Activated CD4-positive, alpha-beta T cell treated with anti-CD3 and anti-CD28 coated beads, Interleukin-2, Interleukin-4, amounts not matched to agents 100 ng/mL and 50 ng/mL, durations not matched to agents 16 hours and 8 hours (primary cell): Measurements from ENCODE around the gene LHX2.
"Not testable (repeated sequence)": the region's sequence is repeated elsewhere in the genome, so short reads cannot be mapped to it uniquely, and the experiment has no call there.

Experiments used
- DNase-seq: peaks from one replicate; pipeline ENCODE4 v3.0.0-alpha.2; 2020; ENCODE audit warnings: low spot score

LHX2 gene, protein sequence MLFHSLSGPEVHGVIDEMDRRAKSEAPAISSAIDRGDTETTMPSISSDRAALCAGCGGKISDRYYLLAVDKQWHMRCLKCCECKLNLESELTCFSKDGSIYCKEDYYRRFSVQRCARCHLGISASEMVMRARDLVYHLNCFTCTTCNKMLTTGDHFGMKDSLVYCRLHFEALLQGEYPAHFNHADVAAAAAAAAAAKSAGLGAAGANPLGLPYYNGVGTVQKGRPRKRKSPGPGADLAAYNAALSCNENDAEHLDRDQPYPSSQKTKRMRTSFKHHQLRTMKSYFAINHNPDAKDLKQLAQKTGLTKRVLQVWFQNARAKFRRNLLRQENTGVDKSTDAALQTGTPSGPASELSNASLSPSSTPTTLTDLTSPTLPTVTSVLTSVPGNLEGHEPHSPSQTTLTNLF

DNA sequence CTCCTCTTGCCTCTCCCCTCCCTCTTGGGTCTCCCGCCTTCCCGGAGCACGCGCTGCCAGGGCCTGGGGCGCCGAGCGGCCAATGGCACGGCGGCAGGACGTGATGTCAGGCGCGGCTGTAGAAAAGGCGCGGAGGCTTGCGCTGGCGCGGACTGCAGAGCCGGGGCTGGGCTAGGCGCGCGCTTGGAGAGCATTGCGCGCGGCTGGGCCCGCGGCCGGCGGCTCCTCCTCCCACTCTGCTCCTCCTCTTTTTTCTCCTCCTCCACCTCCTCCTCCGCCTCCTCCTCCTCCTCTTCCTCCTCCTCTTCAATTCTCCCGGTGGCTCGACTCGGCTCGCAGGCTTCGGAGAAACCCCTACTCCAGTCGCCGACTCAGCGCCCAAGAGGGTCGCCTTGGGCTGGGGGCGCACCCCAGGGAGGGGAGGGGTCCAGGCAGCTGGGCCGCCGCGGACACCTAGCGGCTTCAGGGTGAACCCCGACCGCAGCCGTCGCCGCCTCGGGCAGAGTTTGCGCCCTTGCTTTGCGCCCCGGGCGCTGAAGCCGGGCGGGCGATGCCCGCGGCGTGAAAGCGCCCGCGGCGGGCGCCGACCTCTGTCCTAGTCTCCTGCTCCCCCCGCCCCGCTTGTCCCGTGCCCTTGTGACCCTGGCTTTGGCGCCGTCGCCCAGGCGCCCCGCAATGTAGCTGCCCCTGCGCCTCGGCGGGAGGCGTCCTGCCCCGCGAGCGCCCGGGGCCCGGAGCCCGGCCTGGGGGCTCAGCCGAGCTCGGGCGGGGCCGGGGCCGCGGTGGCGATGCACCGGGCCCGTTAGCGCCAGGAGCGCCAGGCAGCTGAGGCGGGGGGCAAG is at the start of gene LHX2:
Gene LHX2, plus strand, starts transcription at position 309 of the 842 bp plus-strand sequence. CDS start 581 bp downstream, outside the sequence.
- DNase-seq = peak; percentile 63

DNA sequence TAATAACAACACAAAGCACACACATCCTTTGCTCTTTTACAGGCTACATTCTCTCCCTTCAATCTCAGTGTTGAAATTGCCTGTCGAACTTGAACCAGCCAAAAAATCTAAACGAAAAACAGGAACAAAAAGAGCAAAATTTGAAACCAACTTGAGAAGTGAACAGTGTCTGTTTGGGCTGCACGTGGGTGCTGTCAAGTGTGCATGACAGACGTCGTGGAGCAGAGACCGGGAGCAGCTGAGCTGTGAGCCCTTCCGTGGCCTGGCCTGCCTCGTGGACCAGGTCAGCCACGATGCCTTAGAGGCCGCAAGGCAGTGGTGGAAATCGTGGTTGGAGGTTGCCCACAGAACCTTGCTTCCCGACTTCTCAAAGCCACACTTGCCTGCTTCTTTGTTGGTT is 46.8 kb upstream of the LHX2 start:
- no peak for DNase-seq

DNA sequence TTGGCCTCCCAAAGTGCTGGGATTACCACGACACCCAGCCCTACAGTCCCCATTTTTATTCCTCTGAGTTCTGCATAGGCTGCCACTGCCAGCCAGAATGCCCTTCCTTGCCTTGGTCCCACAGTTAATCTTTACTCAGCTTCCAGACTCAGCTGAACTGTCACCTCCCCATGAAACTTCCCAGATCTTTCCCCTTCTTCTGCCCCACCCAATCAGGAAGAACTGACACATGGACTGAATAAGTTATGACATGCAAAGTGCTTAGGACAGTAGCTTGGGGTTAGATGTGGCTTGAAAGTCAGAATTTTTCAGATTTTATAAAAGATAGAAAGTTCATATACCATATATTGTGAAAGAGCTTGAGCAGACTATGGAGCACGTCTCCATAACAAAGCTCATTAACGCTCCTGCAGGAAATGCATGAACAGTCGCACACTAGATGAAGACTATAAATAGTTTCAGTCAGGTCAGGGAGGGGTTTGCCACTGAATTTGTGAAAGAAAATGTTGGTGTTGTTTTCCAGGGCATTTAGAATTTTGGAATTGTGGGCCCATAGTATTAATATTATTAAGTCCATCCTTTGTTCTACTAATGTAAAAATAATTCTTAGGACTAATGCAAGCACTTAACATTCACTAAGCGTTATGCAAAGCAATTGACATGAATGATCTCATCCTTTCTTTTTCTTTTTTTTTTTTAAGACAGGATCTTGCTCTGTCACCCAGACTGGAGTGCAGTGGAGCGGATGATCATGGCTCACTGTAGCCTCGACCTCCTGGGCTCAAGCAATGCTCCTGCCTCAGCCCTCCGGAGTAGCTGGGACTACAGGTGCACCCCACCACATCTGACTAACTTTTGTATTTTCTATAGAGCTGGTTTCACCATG is 45.5 kb upstream of the LHX2 start:
- no peak for DNase-seq

DNA sequence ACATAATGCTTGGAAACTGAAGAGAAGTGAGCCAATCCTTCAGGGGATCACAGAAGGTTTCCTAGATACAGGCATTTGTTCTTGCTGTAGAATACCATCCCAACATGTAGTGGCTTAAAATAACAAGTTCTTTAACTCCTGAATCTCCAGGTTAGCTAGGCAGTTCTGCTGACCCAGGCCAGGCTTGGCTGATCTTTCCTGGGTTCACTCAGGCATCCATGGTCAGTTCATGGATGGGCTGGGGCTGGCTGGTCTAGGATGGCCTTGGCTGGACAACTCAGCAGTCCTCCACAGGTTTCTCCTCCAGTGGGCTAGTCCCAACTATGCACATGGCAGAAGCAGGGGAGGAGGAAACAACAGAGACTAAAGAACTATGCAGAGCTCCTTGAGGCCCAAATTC is 44.2 kb upstream of the LHX2 start:
- no peak for DNase-seq

DNA sequence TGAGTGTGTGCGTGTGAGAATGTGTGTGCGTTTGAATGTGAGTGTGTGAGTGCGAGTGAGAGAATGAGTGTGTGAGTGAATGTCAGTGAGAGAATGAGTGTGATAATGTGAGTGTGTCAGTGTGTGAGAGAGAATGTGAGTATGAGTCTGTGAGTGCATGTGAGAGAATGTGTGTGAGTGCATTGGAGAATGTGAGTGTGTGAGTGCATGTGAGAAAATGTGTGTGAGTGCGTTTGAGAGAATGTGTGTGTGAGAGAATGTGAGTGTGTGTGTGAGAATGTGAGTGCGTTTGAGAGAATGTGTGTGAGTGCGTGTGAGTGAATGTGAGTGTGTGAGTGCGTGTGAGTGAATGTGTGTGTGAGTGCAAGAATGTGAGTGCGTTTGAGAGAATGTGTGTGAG is 39.0 kb upstream of the LHX2 start:
- DNase-seq = no peak

DNA sequence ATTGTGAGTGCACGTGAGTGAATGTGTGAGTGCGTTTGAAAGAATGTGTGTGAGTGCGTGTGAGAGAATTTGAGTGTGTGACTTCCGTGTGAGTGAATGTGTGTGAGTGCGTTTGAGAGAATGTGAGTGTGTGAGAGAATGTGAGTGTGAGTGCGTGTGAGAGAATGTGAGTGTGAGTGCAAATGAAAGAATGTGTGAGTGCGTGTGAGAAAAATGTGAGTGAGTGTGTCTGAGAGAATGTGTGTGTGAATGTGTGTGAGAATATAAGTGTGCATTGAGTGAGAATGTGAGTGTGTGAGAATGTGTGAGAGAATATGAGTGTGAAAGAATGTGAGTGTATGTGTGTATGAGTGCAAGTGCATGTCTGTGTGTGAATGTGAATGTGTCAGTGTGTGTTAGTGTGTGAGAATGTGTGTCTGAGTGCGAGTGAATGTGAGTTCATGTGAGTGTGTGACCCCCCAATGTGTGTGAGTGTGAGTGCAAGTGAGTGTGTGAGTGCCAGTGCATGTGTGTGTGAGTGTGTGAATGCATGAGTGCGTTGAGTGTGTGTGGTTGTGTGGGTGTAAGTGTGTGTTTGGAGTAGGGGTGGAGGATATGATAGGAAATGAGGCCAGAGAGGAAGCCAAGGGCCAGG is 37.9 kb upstream of the LHX2 start:
- DNase-seq = no peak

DNA sequence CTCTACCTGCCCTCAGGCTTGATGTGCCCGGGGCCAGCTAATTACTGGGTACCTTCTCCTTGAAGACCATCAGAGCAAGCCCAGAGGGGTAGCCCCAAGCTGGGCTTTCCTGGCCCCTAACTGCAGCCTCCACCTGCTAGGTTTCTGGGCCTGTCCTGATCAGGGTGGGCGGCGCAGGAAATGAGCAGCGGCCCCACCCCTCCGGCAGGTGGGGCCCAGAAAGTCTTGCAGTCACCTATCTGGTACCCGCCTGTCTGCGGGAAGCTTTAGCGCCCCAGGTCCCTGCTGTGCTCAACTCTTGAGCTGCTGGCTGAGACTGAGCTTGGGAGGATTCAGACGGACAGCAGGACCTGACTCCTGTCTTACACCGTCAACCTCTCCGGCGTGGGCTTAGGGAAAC is 37.1 kb upstream of the LHX2 start:
- DNase-seq = no peak

DNA sequence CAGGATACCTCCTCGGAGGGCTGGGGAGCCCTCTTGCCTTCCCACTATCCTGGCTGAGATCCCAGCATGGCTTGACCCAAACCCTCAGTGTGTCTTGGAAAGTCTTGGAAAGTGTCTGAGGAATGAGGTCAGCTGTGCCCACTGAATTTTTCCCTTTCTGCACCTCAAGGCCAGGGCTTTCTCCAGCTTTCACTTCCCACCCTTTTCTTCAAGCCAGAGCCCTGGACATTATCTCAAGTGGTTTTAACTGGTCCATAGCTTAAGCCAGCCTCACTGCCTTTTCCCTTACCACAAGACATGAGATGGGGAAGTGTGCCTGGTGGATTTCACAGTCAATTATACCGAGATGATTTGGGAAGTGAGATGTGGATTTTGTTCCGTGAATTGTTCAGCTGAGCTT is 35.7 kb upstream of the LHX2 start:
- no peak for DNase-seq

DNA sequence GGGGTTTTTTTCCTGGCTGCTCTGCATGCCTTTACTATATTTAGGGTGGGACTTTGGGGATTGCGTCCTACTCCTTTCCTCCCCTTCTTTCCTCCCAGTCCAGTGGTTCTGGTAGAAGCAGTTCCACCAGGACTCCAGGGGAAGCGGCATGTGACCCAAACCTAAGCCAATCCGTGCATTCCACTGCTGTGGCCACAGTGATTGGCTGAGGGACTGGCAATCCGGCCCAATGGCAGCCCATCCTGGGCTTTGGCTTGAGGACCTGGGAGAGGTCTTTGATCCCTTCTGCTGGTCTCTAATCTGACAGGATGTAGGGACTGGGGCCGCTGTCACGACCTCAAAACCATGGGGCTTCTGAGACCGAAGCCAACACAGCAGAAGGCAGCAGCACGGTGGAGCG is 35.0 kb upstream of the LHX2 start:
- not testable (repeated sequence) for DNase-seq

DNA sequence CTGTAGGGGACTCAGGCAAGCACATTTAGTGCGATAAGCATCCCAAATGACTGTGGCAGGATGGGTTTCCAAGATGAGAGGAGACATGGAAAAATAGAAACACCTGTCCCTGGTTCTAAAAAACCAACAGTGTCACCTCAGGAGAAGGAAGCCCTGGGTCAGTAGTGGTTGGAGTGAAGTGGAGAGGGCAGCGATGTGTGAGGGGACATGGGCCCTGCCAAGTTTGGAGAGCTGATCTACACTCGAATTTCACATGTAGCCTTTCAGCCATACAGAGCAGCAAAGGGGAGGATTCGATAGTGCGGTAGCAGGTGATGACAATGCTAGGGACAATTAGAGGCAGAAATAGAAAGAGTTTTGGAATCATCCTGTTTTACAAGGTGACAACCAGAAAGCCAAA is 32.6 kb upstream of the LHX2 start:
- DNase-seq = no peak

DNA sequence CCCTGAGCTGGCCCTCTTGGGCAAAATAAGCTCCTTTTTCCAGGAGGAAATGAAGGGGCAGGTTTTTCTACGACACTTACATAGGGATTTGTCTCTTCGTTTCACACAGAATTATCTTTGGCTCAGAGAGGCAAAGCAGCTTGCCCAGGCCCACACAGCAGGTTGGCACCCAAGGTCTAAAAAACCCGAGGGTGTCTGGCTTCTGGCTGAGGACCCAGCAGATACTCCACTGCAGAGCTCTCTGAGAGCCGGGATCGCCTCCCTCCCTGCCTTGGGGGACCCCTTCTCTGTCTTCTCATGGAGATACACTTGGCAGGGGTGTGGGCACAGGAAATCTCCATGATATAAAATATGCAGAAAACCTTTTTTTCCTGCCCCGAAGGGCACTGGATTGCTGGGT is 29.0 kb upstream of the LHX2 start:
- DNase-seq = no peak

DNA sequence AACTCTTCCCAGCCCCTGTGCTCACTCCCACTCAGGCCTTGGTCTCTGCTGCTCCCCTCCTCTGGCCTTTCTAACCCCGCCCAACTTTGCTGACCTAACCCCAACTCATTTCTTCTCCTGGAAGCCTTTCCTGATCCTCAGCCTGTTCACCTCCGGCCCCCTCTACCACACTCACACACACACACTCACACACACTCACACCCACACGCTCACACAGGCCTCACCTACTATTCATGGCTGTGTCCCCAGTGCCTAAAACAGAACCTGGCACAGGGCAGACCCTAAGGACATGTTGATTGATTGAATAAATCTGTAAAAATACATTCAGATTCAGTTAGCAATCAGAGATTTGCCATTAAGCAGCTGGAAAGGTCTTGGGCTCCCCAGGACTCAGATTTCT is 28.5 kb upstream of the LHX2 start:
- no peak for DNase-seq

DNA sequence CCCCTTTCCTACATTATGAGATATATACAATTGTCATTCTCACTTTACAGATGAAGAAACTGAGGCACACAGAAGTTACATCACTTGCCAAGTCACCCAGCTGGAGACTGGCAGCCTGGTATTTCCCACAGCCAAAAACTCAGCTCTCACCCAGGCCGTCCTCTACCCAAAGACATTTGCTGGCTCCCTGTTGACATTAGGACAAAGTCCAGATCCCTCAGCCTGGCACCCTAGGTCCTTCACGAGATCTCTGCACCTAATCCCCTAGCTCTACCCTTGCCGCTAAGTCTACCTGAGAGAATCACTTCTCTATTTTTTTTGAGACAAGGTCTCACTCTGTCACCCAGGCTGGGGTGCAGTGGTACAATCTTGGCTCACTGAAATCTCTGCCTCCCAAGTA is 26.8 kb upstream of the LHX2 start:
- no peak for DNase-seq

DNA sequence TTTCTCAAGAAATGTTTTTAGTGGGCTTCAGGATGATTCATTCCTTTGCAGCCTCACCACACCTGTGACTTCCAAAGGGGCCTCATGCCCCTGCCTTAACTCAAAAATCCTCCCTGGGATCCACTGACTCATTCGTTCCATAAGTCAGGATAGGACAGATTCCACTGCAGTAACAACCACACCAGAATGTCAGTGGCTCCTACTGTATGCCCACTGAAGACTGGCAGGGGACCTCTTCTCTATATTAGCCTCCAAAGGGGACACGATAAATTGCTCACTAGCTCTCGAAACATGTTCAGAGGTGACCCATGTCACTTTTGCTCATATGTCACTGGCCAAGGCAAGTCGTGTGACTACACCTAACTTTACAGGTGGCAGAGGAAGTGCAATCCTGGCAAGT is 25.7 kb upstream of the LHX2 start:
- no peak for DNase-seq

DNA sequence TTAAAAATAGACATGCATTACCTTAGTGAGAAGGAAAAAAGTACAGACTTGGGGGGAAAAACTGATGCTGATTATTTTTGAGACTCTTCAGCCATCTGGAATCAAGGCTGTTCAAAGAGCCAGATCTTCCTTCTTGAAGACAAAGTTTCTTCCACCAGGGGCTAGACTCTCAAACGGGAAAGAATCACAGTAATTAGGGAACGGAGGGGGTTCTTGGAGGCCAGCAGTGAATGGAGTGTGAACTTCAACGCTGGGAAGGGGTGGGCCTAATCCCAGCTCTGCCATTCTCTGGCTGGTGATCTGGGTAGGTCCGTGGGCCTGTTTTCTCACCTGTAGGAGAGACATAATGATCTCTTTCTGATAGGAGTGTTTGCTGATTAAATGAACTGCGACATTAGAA is 21.1 kb upstream of the LHX2 start:
- DNase-seq = no peak

DNA sequence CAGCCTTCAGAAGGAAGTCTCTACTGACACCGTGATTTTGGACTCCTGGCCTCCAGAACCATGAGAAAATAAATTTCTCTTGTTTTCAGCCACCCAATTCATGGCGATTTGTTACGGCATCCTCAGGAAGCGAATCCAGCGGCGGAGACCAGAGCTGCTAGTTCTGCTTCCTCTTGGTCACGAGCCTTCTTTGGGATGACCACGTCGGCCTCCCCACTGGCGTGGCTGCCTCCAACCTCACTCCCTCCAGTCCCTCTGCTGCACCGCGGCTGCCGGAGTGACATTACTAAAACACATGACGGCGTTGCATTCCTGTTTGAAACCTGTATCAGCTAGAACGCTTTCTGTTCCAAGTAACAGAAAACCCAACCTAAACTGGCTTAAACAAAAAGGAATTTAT is 18.9 kb upstream of the LHX2 start:
- not testable (repeated sequence) for DNase-seq

DNA sequence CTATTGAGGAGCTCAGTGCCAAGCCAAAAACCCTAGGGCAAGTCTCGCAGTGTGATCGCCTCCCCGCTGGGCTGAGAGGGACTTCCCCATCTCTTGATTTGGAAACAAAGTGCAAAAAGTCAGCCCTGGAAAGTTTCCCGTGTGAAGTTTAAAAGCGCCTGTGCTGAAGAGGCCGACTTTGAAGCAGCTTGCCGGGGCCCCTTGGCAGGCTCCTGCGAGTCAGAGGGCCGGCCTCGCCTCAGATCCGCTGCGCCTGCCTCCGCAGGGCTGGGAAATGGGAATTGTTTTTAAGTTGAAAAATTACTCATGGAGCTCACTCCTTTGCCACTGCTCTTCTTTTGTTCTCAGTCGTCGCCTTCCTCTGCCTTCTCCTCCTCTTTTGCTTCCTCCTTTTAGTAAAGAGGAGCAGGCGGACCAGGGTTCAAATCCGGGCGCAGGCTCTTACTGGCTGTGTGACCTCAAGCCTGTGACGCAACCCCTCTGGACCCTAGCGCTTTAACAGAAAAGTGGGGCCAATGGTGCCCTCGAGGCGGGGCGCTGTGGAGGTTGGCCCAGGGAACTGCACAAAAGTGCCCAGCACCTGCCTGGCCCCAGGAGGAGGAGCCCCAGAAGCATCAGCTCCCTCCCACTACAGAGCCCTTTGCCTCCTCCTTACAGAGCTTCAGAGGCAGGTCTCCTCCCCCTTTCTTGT is 14.7 kb upstream of the LHX2 start:
- peak; percentile 47 for DNase-seq

DNA sequence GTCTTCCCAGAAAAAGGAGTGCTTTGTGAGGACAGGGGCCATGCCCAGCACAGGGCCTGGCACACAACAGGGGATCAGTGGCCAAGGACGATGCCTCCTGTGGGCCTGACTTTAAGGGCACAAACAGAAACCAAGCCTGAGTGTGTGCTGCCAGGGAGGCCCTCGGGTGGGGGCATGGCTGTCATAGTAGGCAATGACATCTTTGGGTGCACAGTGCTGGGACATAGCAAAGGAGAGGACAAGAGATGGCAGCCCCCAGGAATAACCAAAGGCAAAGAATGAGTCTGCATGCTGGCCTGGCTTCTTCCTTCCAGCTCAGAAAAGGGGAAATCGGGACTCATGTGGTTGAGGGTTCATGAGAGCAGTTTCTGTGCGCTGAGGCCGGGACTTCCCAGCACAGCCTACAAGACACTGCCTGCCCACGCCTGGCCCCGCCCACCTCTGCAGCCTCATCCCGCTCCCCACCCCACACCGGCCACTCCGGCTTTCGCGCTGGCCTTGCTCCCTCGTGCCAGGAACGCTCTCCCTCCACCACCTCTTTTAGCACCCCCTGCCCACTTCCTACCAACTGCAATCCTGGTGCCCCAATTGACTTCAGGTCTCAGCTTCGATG is 13.8 kb upstream of the LHX2 start:
- peak; percentile 26 for DNase-seq

DNA sequence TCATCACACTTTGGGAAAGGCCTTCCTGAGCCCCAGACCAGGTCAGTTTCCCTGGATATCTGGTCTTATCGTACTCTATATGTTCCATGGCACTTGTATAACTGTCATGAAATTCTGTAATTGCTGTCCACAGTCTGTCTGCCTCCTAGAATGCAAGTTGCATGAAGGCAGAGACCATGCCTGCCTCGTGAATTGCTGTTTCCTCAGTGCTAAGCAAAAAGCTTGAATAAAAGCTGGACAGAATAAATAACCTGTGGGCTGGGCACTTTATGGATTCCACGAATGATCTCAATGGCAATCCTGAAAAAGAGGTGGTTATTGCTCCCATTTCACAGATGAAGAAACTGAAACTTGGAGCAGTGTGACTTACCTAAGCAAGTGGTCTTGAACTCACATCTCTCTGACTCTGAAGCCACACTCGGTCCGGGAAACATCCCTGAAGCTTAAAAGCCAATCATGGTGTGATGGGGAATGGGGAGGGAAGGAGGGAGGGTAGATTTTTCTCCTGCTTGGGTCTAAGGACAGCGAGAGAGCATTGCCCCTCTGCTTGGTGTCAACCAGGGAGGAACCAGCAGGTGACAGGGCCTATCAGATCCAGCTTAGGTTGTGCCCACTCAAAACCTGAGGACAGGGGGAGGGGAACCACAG is 13.2 kb upstream of the LHX2 start:
- DNase-seq = no peak

DNA sequence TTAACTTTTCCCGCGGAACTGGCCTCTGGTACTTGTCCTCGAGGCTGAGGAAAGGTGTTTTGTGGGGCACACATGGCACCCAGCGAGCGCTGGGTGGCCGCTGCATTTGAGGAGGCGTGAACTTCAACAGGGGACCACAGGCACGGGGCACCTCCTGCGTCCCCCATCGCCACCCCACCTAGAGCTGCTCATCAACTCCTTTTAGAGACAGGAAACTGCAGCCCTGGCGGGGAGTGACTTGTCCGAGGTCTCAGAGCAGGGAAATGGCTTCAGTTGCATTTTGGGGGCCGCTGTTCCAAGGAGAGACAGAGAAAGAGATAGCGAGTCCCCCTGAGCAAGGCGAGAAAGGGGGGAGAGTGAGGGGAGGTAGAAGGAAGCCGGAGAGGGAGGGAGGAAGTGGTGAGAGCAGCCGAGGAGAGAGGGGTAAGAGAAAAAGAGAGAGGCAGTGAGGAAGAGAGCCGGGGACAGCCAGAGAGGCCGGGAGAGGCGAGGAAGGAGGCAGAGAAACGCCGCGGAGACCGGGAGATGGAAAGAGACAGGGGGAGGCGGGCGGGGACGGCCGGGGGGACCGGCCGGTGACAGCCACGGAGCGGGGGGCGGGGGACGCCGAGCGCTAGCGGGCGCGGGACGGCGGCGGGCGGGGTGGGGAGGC is 12.5 kb upstream of the LHX2 start:
- no peak for DNase-seq
